ENCODE data around the gene CARD8.

DNA sequence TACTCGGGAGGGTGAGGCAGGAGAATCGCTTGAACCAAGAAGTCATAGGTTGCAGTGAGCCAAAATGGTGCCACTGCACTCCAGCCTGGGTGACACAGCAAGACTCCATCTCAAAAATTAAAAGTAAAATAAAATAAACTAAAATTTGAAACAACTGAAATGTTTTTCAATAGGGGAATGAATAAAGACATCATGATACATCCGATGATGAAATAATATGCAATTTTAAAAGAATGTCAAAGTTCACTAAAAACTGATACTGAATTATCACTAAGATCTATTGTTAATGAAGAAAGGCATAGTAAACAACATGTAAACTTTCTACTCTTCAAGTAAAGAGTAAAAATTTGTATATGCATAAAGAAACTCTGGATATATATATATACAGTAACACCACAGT is 8.5 kb downstream of the CARD8 start:
- TF ChIP-seq, protein P1, sequence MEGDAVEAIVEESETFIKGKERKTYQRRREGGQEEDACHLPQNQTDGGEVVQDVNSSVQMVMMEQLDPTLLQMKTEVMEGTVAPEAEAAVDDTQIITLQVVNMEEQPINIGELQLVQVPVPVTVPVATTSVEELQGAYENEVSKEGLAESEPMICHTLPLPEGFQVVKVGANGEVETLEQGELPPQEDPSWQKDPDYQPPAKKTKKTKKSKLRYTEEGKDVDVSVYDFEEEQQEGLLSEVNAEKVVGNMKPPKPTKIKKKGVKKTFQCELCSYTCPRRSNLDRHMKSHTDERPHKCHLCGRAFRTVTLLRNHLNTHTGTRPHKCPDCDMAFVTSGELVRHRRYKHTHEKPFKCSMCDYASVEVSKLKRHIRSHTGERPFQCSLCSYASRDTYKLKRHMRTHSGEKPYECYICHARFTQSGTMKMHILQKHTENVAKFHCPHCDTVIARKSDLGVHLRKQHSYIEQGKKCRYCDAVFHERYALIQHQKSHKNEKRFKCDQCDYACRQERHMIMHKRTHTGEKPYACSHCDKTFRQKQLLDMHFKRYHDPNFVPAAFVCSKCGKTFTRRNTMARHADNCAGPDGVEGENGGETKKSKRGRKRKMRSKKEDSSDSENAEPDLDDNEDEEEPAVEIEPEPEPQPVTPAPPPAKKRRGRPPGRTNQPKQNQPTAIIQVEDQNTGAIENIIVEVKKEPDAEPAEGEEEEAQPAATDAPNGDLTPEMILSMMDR (IDR thresholded peaks at IDR 0.05) = no peak
- no peak for TF ChIP-seq POLR2A (IDR thresholded peaks at IDR 0.05)

All from transverse colon (tissue), 3 donors.